CMK (cell line): ENCODE results near the gene CAPG.

ENCODE experiments used
- DNase-seq: peaks from one replicate; pipeline ENCODE4 v3.0.0-alpha.2; 2010; ENCODE audit warnings: low read depth

CAPG gene

DNA sequence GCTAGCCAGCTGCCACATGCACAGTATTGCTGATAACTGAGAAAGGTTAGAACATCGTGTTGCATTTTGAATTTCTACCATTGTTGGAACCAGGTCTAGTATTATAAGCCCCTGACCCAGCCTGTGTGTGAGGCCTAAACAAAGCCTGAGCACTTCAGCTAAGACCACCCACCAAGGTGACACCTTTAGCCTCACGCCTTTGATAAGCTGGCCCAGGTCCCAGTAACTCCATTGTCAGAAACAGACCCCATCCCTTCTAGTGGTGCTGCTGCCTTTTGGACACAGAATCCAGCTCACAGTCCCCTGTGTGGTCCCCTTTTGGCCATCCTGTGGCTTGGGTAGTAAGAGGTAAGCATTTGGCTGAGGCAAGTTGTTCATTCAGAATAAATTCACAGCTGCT lies 54.0 kb downstream of the CAPG start:
- no peak for DNase-seq

DNA sequence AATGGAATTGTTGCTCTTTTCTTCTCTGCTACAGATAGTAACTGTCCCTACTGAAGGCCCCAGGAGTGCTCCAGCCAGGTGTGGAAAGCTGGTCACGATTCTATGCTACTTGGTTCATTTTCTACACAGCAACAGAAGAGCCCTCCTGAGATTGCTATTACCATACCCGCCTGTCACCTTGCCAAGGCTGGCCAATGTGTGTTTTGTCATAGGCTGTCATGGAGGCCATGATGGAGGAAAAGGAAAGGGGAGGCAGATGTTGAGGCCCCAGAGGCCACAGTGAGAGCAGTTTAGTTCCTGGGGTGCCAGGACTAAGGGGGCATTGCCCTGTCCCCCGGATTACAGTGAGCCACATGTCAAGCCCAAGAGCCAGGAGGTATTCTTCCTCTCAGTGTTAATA lies 54.6 kb downstream of the CAPG start:
- DNase-seq = no peak

DNA sequence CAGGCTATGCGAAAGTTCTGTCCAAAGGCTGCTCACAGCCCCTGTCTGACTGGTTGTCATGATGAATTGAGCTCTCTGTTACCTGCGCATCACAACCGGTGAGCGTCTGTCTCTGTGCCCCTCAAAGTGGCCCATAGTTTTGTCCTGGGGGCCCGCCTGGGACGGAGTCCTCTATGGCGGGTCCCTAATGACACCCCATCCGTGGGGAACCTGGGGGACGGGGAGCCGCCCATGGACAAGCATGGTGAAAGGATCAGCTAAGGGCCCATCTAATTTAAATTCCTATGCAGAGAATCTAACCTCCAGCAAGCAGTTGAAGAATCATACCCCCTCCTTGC lies 55.1 kb downstream of the CAPG start:
- no peak for DNase-seq

DNA sequence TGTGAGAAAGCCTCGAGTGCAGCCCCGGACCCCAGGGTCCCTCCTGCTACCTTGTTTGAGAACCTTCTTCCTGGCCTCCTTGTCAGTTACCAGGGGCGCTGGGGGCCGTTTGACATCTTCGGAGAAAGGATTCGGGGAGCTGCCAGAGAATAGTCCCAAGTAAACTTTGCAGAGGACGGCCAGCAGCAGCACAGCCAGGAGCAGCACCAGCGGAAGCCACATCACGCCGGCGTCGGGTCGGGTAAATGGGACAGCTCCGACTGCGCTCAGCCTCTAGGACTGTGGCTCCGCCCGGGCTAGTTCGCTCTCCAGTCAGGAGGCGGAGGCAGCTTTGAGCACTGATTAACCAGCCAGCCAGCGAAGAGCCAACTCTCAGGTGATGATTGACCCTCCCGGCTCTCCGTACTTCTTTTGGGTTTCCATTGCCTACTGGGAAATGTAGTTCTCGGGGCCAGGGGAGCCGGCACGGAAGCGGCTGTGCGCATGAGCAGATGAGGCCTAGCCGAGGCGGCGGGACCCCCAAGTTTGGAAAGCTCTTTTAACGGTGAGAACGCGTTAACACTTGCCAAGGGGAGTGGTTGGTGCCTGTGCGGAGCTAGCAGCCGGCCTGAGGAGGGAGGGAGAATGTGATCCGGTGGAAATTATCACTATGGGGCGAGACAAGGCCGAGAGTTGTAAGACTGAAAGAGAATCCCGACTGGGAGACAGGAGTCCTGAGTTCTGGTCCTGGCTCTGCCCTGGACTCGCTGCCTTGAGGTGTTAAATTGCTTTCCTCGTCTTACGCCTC lies 55.7 kb downstream of the CAPG start, which contains the start of the genes ELMOD3 and RETSAT:
Gene ELMOD3 (plus strand): TSS at position 484 of the 787 bp plus-strand sequence. CDS start 2,430 bp downstream, outside the sequence.
Gene RETSAT (minus strand): TSS at position 243 of the 787 bp plus-strand sequence. CDS start 21 bp downstream, at position 222.
- peak; percentile 98 for DNase-seq

DNA sequence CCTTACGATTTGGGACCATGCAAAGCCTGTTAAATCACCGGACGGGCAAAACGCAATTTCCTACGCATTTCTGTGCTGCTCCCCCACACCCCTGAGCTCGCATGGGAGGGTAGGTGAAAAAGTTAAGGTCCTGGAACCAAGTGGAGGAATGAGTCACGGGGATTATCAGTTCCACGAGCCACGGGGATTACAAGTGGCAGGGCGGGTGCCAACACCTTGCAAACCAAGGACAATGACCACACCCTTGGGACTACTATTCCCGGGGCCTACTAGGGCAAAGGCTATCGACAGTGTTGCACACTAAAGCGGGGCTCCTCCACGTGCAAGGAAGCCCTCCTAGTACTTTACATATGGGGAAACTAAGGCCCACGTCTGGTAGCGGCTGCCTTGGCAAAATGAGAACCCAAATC lies 56.3 kb downstream of the CAPG start:
- no peak for DNase-seq

DNA sequence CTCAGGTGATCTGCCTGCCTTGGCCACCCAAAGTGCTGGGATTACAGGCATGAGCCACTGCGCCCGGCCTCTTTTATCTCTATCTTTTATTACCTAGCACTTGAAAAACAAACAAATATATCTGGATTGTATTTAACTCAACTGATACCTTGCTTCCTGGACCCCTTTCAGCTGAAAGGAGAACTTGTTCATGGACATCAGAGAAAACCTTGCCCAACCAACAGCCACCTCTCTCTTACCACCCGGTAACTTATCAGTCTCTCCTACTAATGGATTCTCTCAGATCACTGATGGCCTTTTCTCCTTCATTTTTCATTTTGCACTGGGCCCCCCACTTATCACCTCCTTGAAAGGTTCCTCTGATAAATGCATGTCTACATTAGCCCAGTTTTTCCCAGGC lies 62.6 kb downstream of the CAPG start:
- DNase-seq = no peak
